GM18526 (cell line): Measurements from ENCODE around the gene PRTG.

Experiments
- POLR2A ChIP-seq: IDR thresholded peaks from 3 replicates; pipeline ENCODE4 v1.6.1; 2011; ENCODE audit not compliant: insufficient read length; ENCODE audit errors: extremely low read depth

The PRTG gene

DNA sequence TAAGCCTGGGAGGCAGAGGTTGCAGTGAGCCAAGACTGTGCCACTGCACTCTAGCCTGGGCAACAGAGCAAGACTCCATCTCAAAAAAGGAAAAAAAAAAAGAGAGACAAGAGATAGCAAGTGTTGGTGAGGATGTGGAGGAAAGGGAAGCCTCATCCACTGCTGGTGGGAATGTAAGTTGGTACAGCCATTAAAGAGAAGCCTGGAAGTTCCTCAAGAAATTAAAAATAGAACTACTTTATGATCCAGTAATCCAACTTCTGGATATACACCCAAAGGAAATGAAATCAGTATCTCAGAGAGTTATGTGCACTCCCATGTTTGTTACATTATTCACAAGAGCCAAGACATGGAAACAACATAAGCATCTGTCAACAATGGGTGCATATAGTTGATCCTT lies 169.7 kb downstream of the PRTG start:
- TF ChIP-seq POLR2A, result no peak

- TF ChIP-seq POLR2A, result no peak
These were observed 178.4 kb downstream of the PRTG start for GRCh38 chr15:55564347-55565145.

DNA sequence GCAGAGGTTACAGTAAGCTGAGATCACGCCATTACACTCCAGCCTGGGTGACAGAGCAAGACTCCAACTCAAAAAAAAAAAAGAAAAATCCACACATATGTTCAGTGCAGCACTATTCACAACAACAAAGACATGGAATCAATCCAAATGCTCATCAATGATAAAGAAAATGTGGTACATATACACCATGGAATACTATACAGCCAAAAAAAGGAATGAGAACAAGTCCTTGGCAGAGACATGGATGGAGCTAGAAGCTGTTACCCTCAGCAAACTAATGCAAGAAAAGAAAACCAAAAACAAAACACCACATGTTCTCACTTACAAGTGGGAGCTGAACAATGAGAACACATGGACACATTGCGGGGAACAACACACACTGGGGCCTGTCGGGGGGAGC lies 180.4 kb downstream of the PRTG start:
- TF ChIP-seq POLR2A, result no peak
